Esophagus squamous epithelium (tissue), 5 donors: ENCODE measurements around the gene AOC2. TPM values are rescaled to one million over a fixed set of nuclear protein-coding genes. Genes with fewer than 3 reads are reported as not detected.
"Not testable (repeated sequence)": the region's sequence is repeated elsewhere in the genome, so short reads cannot be mapped to it uniquely, and the experiment has no call there.

Experiments used
- DNase-seq: peaks from one replicate; lab custom pipeline; 2025; lab: John Stamatoyannopoulos, UW
- H3K27ac ChIP-seq, 4 donors: fragments of 200-600 bp; sonication (generic); one replicate each; pipeline ENCODE4 v1.5.1; 2016 to 2019; ENCODE audit warnings: mild to moderate bottlenecking in 1 of 4
- H3K27me3 ChIP-seq, 4 donors: fragments of 200-600 bp; sonication (generic); 1 replicate in 3 of 4; 2 replicates in 1 of 4; pipeline versions ENCODE4 v1.5.1 to v1.6.0; 2017 to 2021; ENCODE audit warnings: antibody characterized with exemption in 1 of 4
- H3K36me3 ChIP-seq, 3 donors: fragments of 200-600 bp; sonication (generic); one replicate each; pipeline ENCODE4 v1.5.1; 2016 to 2019
- H3K4me1 ChIP-seq, 3 donors: fragments of 200-600 bp; sonication (generic); one replicate each; pipeline ENCODE4 v1.5.1; 2017 to 2019
- H3K4me3 ChIP-seq, 4 donors: fragments of 200-600 bp; sonication (generic); 1 replicate in 3 of 4; 2 replicates in 1 of 4; pipeline ENCODE4 v1.5.1; 2016 to 2019; ENCODE audit warnings: mild to moderate bottlenecking in 2 of 4, moderate library complexity in 1 of 4
- H3K9me3 ChIP-seq, 3 donors: fragments of 200-600 bp; sonication (generic); one replicate each; pipeline ENCODE4 v1.5.1; 2016 to 2019
- CTCF ChIP-seq, 6 experiments: fragments of 450-650 bp in 4 of 6; fragments of 200-600 bp in 2 of 6; sonication (generic) in 2 of 6; IDR thresholded peaks; one replicate each; pipeline ENCODE4 v1.5.1; 2016 to 2019; ENCODE audit warnings: antibody characterized with exemption in 6 of 6, mild to moderate bottlenecking in 4 of 6, moderate library complexity in 4 of 6
- POLR2A ChIP-seq, 4 donors: fragments of 450-650 bp; IDR thresholded peaks; one replicate each; pipeline ENCODE4 v1.6.1; 2017; ENCODE audit warnings: antibody characterized with exemption in 4 of 4, mild to moderate bottlenecking in 4 of 4, moderate library complexity in 3 of 4
- WGBS, 2 donors: methylation state at CpG; one replicate each; pipeline ENCODE4 v1.1.5; 2018; 5-methylcytosine and 5-hydroxymethylcytosine counted together
- intact Hi-C: fragments of 100-400 bp; cut with DNase I; formaldehyde crosslinking; loops from one replicate; pipeline ENCODE4 v1.15.0; 2022
- total RNA-seq, 4 donors: library from RNA; depleted of rRNA; stranded (reverse); fragments of >200 nt; gene quantifications; one replicate each; pipeline ENCODE4 v1.1.0, GENCODE V29; 2016
- donor health status: DM: yes; HTN: yes; CAD: no.

AOC2 gene
- total RNA-seq, 4 donors from 2014 or later: 0.61 to 2.1 (median 1.2) TPM

- Histone ChIP-seq H3K4me1 (peaks cover 5 to 56% (median 22%) of the 10 kb centered on the region in 3 donors), H3K27ac (peak overlapping the region in 2 of 4 donors; percentile 81 to 86), H3K27me3 (no peaks in the 10 kb centered on the region), H3K36me3 (peaks cover 0 to 15% (median 6%) of the 10 kb centered on the region in 3 donors), H3K4me3 (peak overlapping the region in 1 of 4 donors; percentile 26), H3K9me3 (no peaks in the 10 kb centered on the region)
- TF ChIP-seq CTCF (IDR thresholded peaks at IDR 0.05): no peak
- 36 to 42% methylated on average over 3 to 4 of the region's 8 CpGs for WGBS, 2 donors
- DNase-seq: no peak
- intact Hi-C loops: loop anchor here (10.0 kb wide), 1 partner anchor 85 kb away; no protein-coding TSS in a partner anchor
These were observed 5.2 kb downstream of the AOC2 start for GRCh38 chr17:42849451-42850181.

GRCh38 chr17:42850954-42851353 is 6.6 kb downstream of the AOC2 start, which contains the start of gene AOC3:
TSS of gene AOC3 (plus strand) at chr17:42851199. CDS start at chr17:42851344, 145 bp downstream.
- intact Hi-C loops: no loop called here
- H3K4me1 ChIP-seq: peaks cover 5 to 65% (median 22%) of the 10 kb centered on the region in 3 donors
- peak within 1 kb of the TSS; percentile 55 to 90 (median 84) for H3K27ac ChIP-seq
- H3K36me3 ChIP-seq: peaks cover 0 to 1% (median 0%) of the 10 kb centered on the region in 3 donors
- WGBS, 2 donors: 20% methylated on average over 4 of the region's 9 CpGs; no CpG with 5 or more reads in 1 of the 2 donors
- peak within 1 kb of the TSS; percentile 24 to 67 (median 44) for H3K4me3 ChIP-seq
- peak in 1 of 4 donors; percentile 27 for TF ChIP-seq POLR2A (IDR thresholded peaks at IDR 0.05)
- TF ChIP-seq CTCF (IDR thresholded peaks at IDR 0.05): no peak
- no peak for DNase-seq
- H3K9me3 ChIP-seq: no peaks in the 10 kb centered on the region
- H3K27me3 ChIP-seq: no peaks in the 10 kb centered on the region

- Histone ChIP-seq H3K4me1 (peaks cover 5 to 64% (median 18%) of the 10 kb centered on the region in 3 donors), H3K27ac (peak overlapping the region; percentile 55 to 90 (median 84)), H3K4me3 (peak overlapping the region; percentile 24 to 67 (median 44))
- H3K9me3 ChIP-seq, H3K27me3 ChIP-seq, DNase-seq, intact Hi-C loops, H3K36me3 ChIP-seq: not testable (repeated sequence)
- whole genome bisulfite sequencing, 2 donors: 20 to 93% methylated on average over 1 to 3 of the region's 28 CpGs
These were observed 7.2 kb downstream of the AOC2 start for GRCh38 chr17:42851371-42852240.

- Histone ChIP-seq H3K4me3 (peak overlapping the region; percentile 3 to 67 (median 44)), H3K36me3 (no peaks in the 10 kb centered on the region), H3K4me1 (peaks cover 5 to 64% (median 11%) of the 10 kb centered on the region in 3 donors), H3K9me3 (no peaks in the 10 kb centered on the region), H3K27me3 (no peaks in the 10 kb centered on the region), H3K27ac (peak overlapping the region; percentile 55 to 90 (median 84))
- DNase-seq: no peak
- intact Hi-C loops: no loop called here
- TF ChIP-seq CTCF (IDR thresholded peaks at IDR 0.05): no peak
- TF ChIP-seq POLR2A (IDR thresholded peaks at IDR 0.05): no peak
- whole genome bisulfite sequencing, 2 donors: 40 to 86% methylated on average over 5 to 6 of the region's 15 CpGs
These were observed 8.0 kb downstream of the AOC2 start for GRCh38 chr17:42852351-42852750.

- Histone ChIP-seq H3K27ac (peak overlapping the region; percentile 55 to 90 (median 84)), H3K4me3 (peak overlapping the region; percentile 11 to 67 (median 44)), H3K4me1 (peaks cover 5 to 64% (median 10%) of the 10 kb centered on the region in 3 donors), H3K36me3 (no peaks in the 10 kb centered on the region), H3K9me3 (no peaks in the 10 kb centered on the region), H3K27me3 (no peaks in the 10 kb centered on the region)
- DNase-seq: no peak
- intact Hi-C loops: no loop called here
- peak in 1 of 4 donors; percentile 28 for TF ChIP-seq POLR2A (IDR thresholded peaks at IDR 0.05)
- no peak for TF ChIP-seq CTCF (IDR thresholded peaks at IDR 0.05)
- 50 to 53% methylated on average over 4 of the region's 4 CpGs for WGBS, 2 donors
These were observed 8.6 kb downstream of the AOC2 start for GRCh38 chr17:42853004-42853403.
